K562 (cell line): ENCODE data around the gene C9orf50. TPM values are rescaled to one million over a fixed set of nuclear protein-coding genes. Genes with fewer than 3 reads are reported as not detected.
"Not testable (repeated sequence)": the region's sequence is repeated elsewhere in the genome, so short reads cannot be mapped to it uniquely, and the experiment has no call there.

Experiments used
- ATAC-seq: fragments of 200-7000 bp; cut with Tn5 transposase; 3 replicates; pipeline ENCODE4 v1.9.1; 2020; ENCODE audit warnings: moderate library complexity
- BruUV-seq: library from RNA; stranded (reverse); fragments of 400-500 nt; replicated peaks from 2 replicates; lab custom pipeline; 2021; lab: Mats Ljungman, UMichigan
- CTCF ChIA-PET: fragments of 300-600 bp; formaldehyde crosslinking; extraction: SDS; loops from one replicate; lab custom pipeline; 2021; ENCODE audit warnings: low intra/inter-chr PET ratio; lab: Yijun Ruan, JAX
- POLR2A ChIA-PET: fragments of 300-600, 350-650 bp; sonication (Branson Sonifier 250); formaldehyde crosslinking; extraction: SDS; loops from one replicate; lab custom pipeline; 2021; ENCODE audit warnings: antibody characterized with exemption, inconsistent platforms; lab: Yijun Ruan, JAX
- DNase-seq, 4 experiments: peaks; one replicate each; pipeline versions ENCODE4 v3.0.0 to v3.0.0-alpha.2; 2011 to 2018; ENCODE audit warnings: low spot score in 3 of 4, mixed read lengths in 3 of 4; ENCODE audit errors: extremely low read depth in 1 of 4
- FAIRE-seq: peaks from 2 replicates; lab custom pipeline; 2011; peaks lifted over from hg19 to GRCh38; lab: Jason Lieb, UNC
- H2AFZ ChIP-seq: 2 replicates; pipeline ENCODE4 v1.6.0; 2011; ENCODE audit warnings: low read depth, low read length, control low read depth, inconsistent platforms
- H3K27ac ChIP-seq: fragments of 200-600 bp; 3 replicates; pipeline ENCODE4 v1.8.0; 2011; ENCODE audit warnings: low read depth, mild to moderate bottlenecking, control low read depth, inconsistent platforms, low read length, moderate library complexity, mixed read lengths; ENCODE audit errors: extremely low read depth
- H3K27me3 ChIP-seq, 2 experiments: fragments of 300-600 bp in 1 of 2; 2 replicates in 1 of 2; 3 replicates in 1 of 2; pipeline versions ENCODE4 v1.6.0 to v1.8.0; 2011; ENCODE audit warnings: inconsistent platforms in 2 of 2, low read length in 2 of 2, mild to moderate bottlenecking in 1 of 2, mixed read lengths in 1 of 2, moderate library complexity in 1 of 2; ENCODE audit not compliant: control insufficient read depth in 2 of 2, insufficient read depth in 2 of 2
- H3K36me3 ChIP-seq: fragments of 300-600 bp; 3 replicates; pipeline ENCODE4 v1.8.0; 2011; ENCODE audit warnings: mild to moderate bottlenecking, low read length, inconsistent platforms; ENCODE audit not compliant: control insufficient read depth, insufficient read depth
- H3K4me1 ChIP-seq, 2 experiments: fragments of 200-600 bp in 1 of 2; replicated peaks in 1 of 2; 2 replicates in 1 of 2; 3 replicates in 1 of 2; pipeline versions ENCODE4 v1.5.1 to v1.8.0; 2011; ENCODE audit warnings: inconsistent platforms in 2 of 2, low read length in 2 of 2, mild to moderate bottlenecking in 1 of 2, mixed read lengths in 1 of 2, moderate library complexity in 1 of 2; ENCODE audit not compliant: control insufficient read depth in 2 of 2, insufficient read depth in 2 of 2
- H3K4me2 ChIP-seq: 2 replicates; pipeline ENCODE4 v1.6.1; 2011; ENCODE audit warnings: low read length, control low read depth, inconsistent platforms, mixed read lengths; ENCODE audit not compliant: insufficient read depth
- H3K4me3 ChIP-seq: fragments of 200-600 bp; sonication (generic), shearing (Covaris generic); 2 replicates; pipeline ENCODE4 v1.5.1; 2016; ENCODE audit warnings: control low read depth, inconsistent platforms
- H3K79me2 ChIP-seq: fragments of 200-600 bp; 3 replicates; pipeline ENCODE4 v1.8.0; 2011; ENCODE audit warnings: low read length, inconsistent platforms; ENCODE audit not compliant: control insufficient read depth, insufficient read depth
- H3K9ac ChIP-seq, 2 experiments: 2 replicates each; pipeline versions ENCODE4 v1.6.0 to v1.6.1; 2011; ENCODE audit warnings: low read depth in 2 of 2, low read length in 2 of 2, control low read depth in 1 of 2, inconsistent platforms in 1 of 2, mild to moderate bottlenecking in 1 of 2, mixed read lengths in 1 of 2; ENCODE audit not compliant: insufficient read depth in 1 of 2
- H3K9me1 ChIP-seq: one replicate; pipeline ENCODE4 v1.6.0; 2011; ENCODE audit warnings: inconsistent platforms, mild to moderate bottlenecking, low read length, moderate library complexity; ENCODE audit not compliant: control insufficient read depth, insufficient read depth
- H3K9me3 ChIP-seq: replicated peaks from 2 replicates; pipeline ENCODE4 v1.5.1; 2011; ENCODE audit warnings: low read depth, low read length, inconsistent platforms; ENCODE audit not compliant: control insufficient read depth, insufficient read depth
- H4K20me1 ChIP-seq: replicated peaks from 2 replicates; pipeline ENCODE4 v1.6.1; 2011; ENCODE audit warnings: low read length, inconsistent platforms, mixed read lengths; ENCODE audit not compliant: control insufficient read depth, insufficient read depth
- C11orf30 ChIP-seq: fragments of 450-650 bp; IDR thresholded peaks from 2 replicates; pipeline ENCODE4 v1.6.1; 2016; ENCODE audit warnings: low read depth, mild to moderate bottlenecking
- CXXC5 ChIP-seq: fragments of 250-450 bp; sonication (Bioruptor Pico); IDR thresholded peaks from 2 replicates; pipeline ENCODE4 v1.8.0; 2022; ENCODE audit warnings: inconsistent platforms, mild to moderate bottlenecking, moderate library complexity
- DDX20 ChIP-seq: fragments of 450-650 bp; IDR thresholded peaks from 2 replicates; pipeline ENCODE4 v1.6.1; 2016; ENCODE audit warnings: missing genetic modification characterization, low read depth, mild to moderate bottlenecking, missing compliant biosample characterization, moderate library complexity
- GTF2F1 ChIP-seq: IDR thresholded peaks from 2 replicates; pipeline ENCODE4 v1.6.1; 2011; ENCODE audit warnings: low read depth, low read length, improper control_type of control experiment
- MCM7 ChIP-seq, 2 experiments: fragments of 450-650 bp; IDR thresholded peaks; 2 replicates each; pipeline ENCODE4 v1.6.1; 2016 to 2018
- MEF2D ChIP-seq: conservative IDR thresholded peaks from 2 replicates; pipeline ENCODE4 v1.6.1; 2016; ENCODE audit warnings: low read depth, missing genetic modification characterization, missing compliant biosample characterization
- NR4A1 ChIP-seq, 2 experiments: fragments of 250-450 bp in 1 of 2; fragments of 450-650 bp in 1 of 2; sonication (Bioruptor Pico) in 1 of 2; IDR thresholded peaks; 2 replicates each; pipeline versions ENCODE4 v1.4.0 to v1.6.1; 2016 to 2020; ENCODE audit warnings: mild to moderate bottlenecking in 2 of 2, missing compliant biosample characterization in 1 of 2, missing genetic modification characterization in 1 of 2, moderate library complexity in 1 of 2
- PHB2 ChIP-seq: fragments of 450-650 bp; IDR thresholded peaks from 2 replicates; pipeline ENCODE4 v1.6.1; 2017; ENCODE audit warnings: low read depth
- PTRF ChIP-seq: fragments of 450-650 bp; IDR thresholded peaks from 2 replicates; pipeline ENCODE4 v1.6.1; 2016; ENCODE audit warnings: mild to moderate bottlenecking, missing genetic modification characterization, missing compliant biosample characterization
- TSC22D4 ChIP-seq: fragments of 450-650 bp; IDR thresholded peaks from 2 replicates; pipeline ENCODE4 v1.6.1; 2016; ENCODE audit warnings: missing genetic modification characterization, missing biosample characterization, control low read depth
- ZBTB1 ChIP-seq: sonication (generic); formaldehyde crosslinking; IDR thresholded peaks from 2 replicates; pipeline ENCODE4 v1.8.1; 2023; ENCODE audit warnings: missing genetic modification reagents, low read depth, mild to moderate bottlenecking, borderline replicate concordance
- ZBTB5 ChIP-seq: fragments of 450-650 bp; IDR thresholded peaks from 2 replicates; pipeline ENCODE4 v1.6.1; 2017; ENCODE audit warnings: antibody characterized with exemption
- ZBTB7A ChIP-seq: IDR thresholded peaks from 2 replicates; pipeline ENCODE4 v1.6.1; 2011; ENCODE audit warnings: low read depth, mild to moderate bottlenecking, low read length, moderate library complexity, borderline replicate concordance; ENCODE audit not compliant: control insufficient read depth
- ZFPM2 ChIP-seq: fragments of 250-450 bp; sonication (Bioruptor Pico); IDR thresholded peaks from 2 replicates; pipeline ENCODE4 v1.5.1; 2022; ENCODE audit warnings: mild to moderate bottlenecking
- ZNF121 ChIP-seq: sonication (generic); formaldehyde crosslinking; conservative IDR thresholded peaks from 2 replicates; pipeline ENCODE4 v1.8.0; 2022; ENCODE audit warnings: missing genetic modification reagents
- ZNF140 ChIP-seq: fragments of 250-450 bp; sonication (Bioruptor Pico); IDR thresholded peaks from 2 replicates; pipeline ENCODE4 v1.8.0; 2021; ENCODE audit warnings: moderate library complexity, mild to moderate bottlenecking, inconsistent platforms
- WGBS: fragments of 100-300 bp; shearing (Covaris generic); methylation state at CpG from one replicate; pipeline ENCODE4 v1.1.6; 2016; ENCODE audit warnings: low coverage, mixed read lengths; ENCODE audit not compliant: insufficient coverage; ENCODE audit errors: missing lambda C conversion rate; 5-methylcytosine and 5-hydroxymethylcytosine counted together
- in situ Hi-C: fragments of 300-500 bp; cut with MboI; formaldehyde crosslinking; loops from 4 replicates; pipeline ENCODE4 v1.15.0; 2018; ENCODE audit warnings: inconsistent platforms, mixed read lengths
- intact Hi-C: fragments of 100-400 bp; cut with micrococcal nuclease; formaldehyde crosslinking; loops from 2 replicates; pipeline ENCODE4 v1.14.2; 2022
- polyA plus RNA-seq, 8 experiments: library from polyadenylated mRNA; depleted of rRNA in 4 of 8; stranded (reverse) in 5 of 8; unstranded in 3 of 8; fragments of >200 nt; fragmentation: Nextera tagmentation in 2 of 8; fragmentation: Illumina TruSeq in 1 of 8; extraction: Ambion mirVana in 2 of 8; extraction: Trizol in 1 of 8; gene quantifications; 2 replicates each; pipeline versions ENCODE4 v1.2.1 to v1.2.3, GENCODE V29; 2011 to 2014; ENCODE audit warnings: inconsistent platforms in 1 of 8, missing spikeins in 1 of 8
- total RNA-seq, 7 experiments: library from RNA; depleted of rRNA in 6 of 7; stranded (reverse); fragments of >200 nt in 6 of 7; fragmentation: Illumina TruSeq in 2 of 7; extraction: Trizol in 2 of 7; gene quantifications; 2 replicates each; pipeline versions ENCODE4 v1.2.1 to v1.2.3, GENCODE V29; 2011 to 2021; ENCODE audit warnings: low replicate concordance in 1 of 7

C9orf50 gene
- total and polyA plus RNA-seq, 9 of the 15 experiments (the other 6 are each of a cell fraction or from before 2014, with no cell fraction given): not detected

- intact Hi-C loops, DNase-seq: not testable (repeated sequence)
- WGBS: 13% methylated on average over 3 of the region's 3 CpGs
Observed at GRCh38 chr9:129662239-129662638, 41.3 kb upstream of the C9orf50 start.

GRCh38 chr9:129661029-129661428, 40.1 kb upstream of the C9orf50 start:
- Histone ChIP-seq H3K27me3 (peaks cover 29 to 31% of the 10 kb centered on the region in 2 experiments; a peak in 4 of 5 replicates), H4K20me1 (no peaks in the 10 kb centered on the region; the same call in 1 of the 2 replicates), H3K9me1 (no peaks in the 10 kb centered on the region), H3K4me2 (no peak overlapping the region), H3K9ac (no peak overlapping the region), H2AFZ (no peak overlapping the region), H3K9me3 (no peaks in the 10 kb centered on the region), H3K4me3 (no peak overlapping the region), H3K36me3 (no peaks in the 10 kb centered on the region), H3K27ac (no peak overlapping the region), H3K4me1 (peaks cover 0 to 12% of the 10 kb centered on the region in 2 experiments; a peak in 3 of 5 replicates), H3K79me2 (no peaks in the 10 kb centered on the region)
- FAIRE-seq (no peak), DNase-seq (no peak), ATAC-seq (no peak)
- in situ Hi-C loops (loop anchor here (10.0 to 25.0 kb wide), 2 partner anchors 676 to 764 kb away; no protein-coding TSS in a partner anchor), intact Hi-C loops (no loop called here)
- WGBS: 5% methylated on average over 2 of the region's 2 CpGs
- ChIA-PET POLR2A (interaction anchor here (0.6 to 1.3 kb wide), 3 partner anchors 18 to 226 kb away, joined by 3 to 4 read pairs (median 4); no protein-coding TSS in a partner anchor), CTCF (no interaction called here)
- no TSS peak for BruUV-seq
- TF ChIP-seq ZBTB7A (no peak), ZBTB1 (CRISPR knock-in tag) (no peak), PHB2 (no peak), GTF2F1 (no peak), NR4A1 (CRISPR knock-in tag; IDR thresholded peaks at IDR 0.05) (no peak), NR4A1 (tag; IDR thresholded peaks at IDR 0.05) (no peak), C11orf30 (no peak), ZFPM2 (CRISPR knock-in tag) (no peak), TSC22D4 (tag) (no peak), MEF2D (no peak), CXXC5 (no peak), ZBTB5 (no peak), DDX20 (tag) (no peak), MCM7 (IDR thresholded peaks at IDR 0.05) (no peak), ZNF140 (CRISPR knock-in tag) (no peak), PTRF (tag) (no peak)

More at GRCh38 chr9:129662239-129662638, 41.3 kb upstream of the C9orf50 start:
- H3K4me2 ChIP-seq, BruUV-seq, H4K20me1 ChIP-seq, CTCF ChIA-PET, H3K4me3 ChIP-seq, H3K36me3 ChIP-seq, H3K9me1 ChIP-seq, H2AFZ ChIP-seq, H3K9me3 ChIP-seq, FAIRE-seq, H3K79me2 ChIP-seq, H3K9ac ChIP-seq, H3K27ac ChIP-seq, ATAC-seq: not testable (repeated sequence)
- POLR2A ChIA-PET: interaction anchor here (0.8 to 1.3 kb wide), 2 partner anchors 15 to 17 kb away, joined by 3 to 4 read pairs; no protein-coding TSS in a partner anchor
- H3K27me3 ChIP-seq: peaks cover 20 to 28% of the 10 kb centered on the region in 2 experiments; a peak in 4 of 5 replicates
- H3K4me1 ChIP-seq: peaks cover 0 to 22% of the 10 kb centered on the region in 2 experiments; a peak in 2 of 5 replicates
- in situ Hi-C loops: loop anchor here (10.0 to 25.0 kb wide), 2 partner anchors 675 to 763 kb away; no protein-coding TSS in a partner anchor
- TF ChIP-seq ZNF121 (CRISPR knock-in tag): peak; percentile 83
